ENCODE data around the gene TRPT1.

- TF ChIP-seq, protein P1, sequence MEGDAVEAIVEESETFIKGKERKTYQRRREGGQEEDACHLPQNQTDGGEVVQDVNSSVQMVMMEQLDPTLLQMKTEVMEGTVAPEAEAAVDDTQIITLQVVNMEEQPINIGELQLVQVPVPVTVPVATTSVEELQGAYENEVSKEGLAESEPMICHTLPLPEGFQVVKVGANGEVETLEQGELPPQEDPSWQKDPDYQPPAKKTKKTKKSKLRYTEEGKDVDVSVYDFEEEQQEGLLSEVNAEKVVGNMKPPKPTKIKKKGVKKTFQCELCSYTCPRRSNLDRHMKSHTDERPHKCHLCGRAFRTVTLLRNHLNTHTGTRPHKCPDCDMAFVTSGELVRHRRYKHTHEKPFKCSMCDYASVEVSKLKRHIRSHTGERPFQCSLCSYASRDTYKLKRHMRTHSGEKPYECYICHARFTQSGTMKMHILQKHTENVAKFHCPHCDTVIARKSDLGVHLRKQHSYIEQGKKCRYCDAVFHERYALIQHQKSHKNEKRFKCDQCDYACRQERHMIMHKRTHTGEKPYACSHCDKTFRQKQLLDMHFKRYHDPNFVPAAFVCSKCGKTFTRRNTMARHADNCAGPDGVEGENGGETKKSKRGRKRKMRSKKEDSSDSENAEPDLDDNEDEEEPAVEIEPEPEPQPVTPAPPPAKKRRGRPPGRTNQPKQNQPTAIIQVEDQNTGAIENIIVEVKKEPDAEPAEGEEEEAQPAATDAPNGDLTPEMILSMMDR (IDR thresholded peaks at IDR 0.05; ENCODE audit: insufficient read depth, low read length): no peak
- TF ChIP-seq, protein P2, sequence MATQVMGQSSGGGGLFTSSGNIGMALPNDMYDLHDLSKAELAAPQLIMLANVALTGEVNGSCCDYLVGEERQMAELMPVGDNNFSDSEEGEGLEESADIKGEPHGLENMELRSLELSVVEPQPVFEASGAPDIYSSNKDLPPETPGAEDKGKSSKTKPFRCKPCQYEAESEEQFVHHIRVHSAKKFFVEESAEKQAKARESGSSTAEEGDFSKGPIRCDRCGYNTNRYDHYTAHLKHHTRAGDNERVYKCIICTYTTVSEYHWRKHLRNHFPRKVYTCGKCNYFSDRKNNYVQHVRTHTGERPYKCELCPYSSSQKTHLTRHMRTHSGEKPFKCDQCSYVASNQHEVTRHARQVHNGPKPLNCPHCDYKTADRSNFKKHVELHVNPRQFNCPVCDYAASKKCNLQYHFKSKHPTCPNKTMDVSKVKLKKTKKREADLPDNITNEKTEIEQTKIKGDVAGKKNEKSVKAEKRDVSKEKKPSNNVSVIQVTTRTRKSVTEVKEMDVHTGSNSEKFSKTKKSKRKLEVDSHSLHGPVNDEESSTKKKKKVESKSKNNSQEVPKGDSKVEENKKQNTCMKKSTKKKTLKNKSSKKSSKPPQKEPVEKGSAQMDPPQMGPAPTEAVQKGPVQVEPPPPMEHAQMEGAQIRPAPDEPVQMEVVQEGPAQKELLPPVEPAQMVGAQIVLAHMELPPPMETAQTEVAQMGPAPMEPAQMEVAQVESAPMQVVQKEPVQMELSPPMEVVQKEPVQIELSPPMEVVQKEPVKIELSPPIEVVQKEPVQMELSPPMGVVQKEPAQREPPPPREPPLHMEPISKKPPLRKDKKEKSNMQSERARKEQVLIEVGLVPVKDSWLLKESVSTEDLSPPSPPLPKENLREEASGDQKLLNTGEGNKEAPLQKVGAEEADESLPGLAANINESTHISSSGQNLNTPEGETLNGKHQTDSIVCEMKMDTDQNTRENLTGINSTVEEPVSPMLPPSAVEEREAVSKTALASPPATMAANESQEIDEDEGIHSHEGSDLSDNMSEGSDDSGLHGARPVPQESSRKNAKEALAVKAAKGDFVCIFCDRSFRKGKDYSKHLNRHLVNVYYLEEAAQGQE (IDR thresholded peaks at IDR 0.05; ENCODE audit: insufficient replicate concordance, low read depth): no peak
- no peak; the same call in 1 of the 2 replicates for TF ChIP-seq POLR2AphosphoS5 (IDR thresholded peaks at IDR 0.05; ENCODE audit: low read depth)
- TF ChIP-seq SPI1 (IDR thresholded peaks at IDR 0.05; ENCODE audit: borderline replicate concordance, low read depth): no peak
Measured at GRCh38 chr11:64218628-64219353, 7.2 kb downstream of the TRPT1 start.

Measured in HL-60 (cell line).